T47D (cell line): ENCODE results near the gene EP400.

ENCODE experiments used
- DNase-seq, 2 experiments: peaks; one replicate each; pipeline versions ENCODE4 v3.0.0 to v3.0.0-alpha.2; 2011 to 2012; ENCODE audit warnings: low read depth in 1 of 2, low spot score in 1 of 2
- JUND ChIP-seq: IDR thresholded peaks from 2 replicates; pipeline ENCODE4 v1.6.1; 2012; ENCODE audit warnings: low read depth
- in situ Hi-C: cut with HindIII; loops from 2 replicates; pipeline ENCODE4 v1.10.0; 2016; ENCODE audit warnings: low sequenced_read_pairs, low pct_unique_long_range_greater_than_20kb

EP400 gene

GRCh38 chr12:132106921-132107320 lies 157.2 kb downstream of the EP400 start:
- in situ Hi-C loops = no loop called here
- no peak for TF ChIP-seq JUND
- no peak for DNase-seq

- TF ChIP-seq JUND = no peak
- DNase-seq = no peak
- in situ Hi-C loops = no loop called here
Observed at GRCh38 chr12:132108211-132108832, 158.6 kb downstream of the EP400 start.

DNA sequence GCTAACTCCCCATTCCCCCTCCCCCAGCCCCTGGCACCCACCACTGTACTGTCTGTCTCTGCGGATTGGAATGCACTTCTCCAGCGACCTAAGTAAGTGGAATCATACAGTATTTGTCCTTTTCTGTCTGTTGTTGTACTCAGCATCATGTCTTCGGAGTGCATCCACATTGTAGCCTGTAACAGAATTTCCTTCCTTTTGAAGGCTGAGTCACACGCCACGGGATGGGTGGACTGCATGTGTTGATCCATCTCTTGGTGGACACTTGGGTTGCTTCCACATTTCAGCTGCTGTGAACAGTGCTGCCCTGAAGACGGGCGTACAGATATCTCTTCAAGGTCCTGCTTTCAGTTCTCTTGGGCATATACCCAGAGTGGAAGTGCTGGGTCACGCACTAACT lies 160.0 kb downstream of the EP400 start:
- no peak for DNase-seq
- no peak for TF ChIP-seq JUND
- in situ Hi-C loops = no loop called here

GRCh38 chr12:132110677-132111076 lies 160.9 kb downstream of the EP400 start:
- in situ Hi-C loops = no loop called here
- no peak for DNase-seq
- no peak for TF ChIP-seq JUND

GRCh38 chr12:132111654-132112304 lies 162.0 kb downstream of the EP400 start:
- in situ Hi-C loops = no loop called here
- TF ChIP-seq JUND = no peak
- DNase-seq = no peak

DNA sequence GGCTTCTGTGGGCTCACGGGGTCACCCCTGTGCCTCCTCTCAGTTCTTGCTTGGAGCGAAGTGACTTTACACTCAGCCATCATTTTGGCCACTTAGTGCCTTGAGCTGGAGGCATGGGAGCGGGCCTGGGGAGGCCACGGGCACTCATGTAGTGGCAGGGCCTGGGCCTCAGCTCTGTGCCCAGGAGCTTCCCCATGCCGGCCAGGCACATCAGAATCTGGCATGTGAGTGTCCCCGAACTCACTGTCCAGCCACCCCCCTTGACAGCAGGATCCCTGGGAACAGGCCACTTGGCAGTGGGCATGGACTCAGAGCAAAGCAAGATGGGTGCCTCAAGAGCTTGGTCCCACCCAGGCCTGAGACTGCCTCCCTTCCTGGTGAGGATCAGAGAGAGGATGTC lies 164.9 kb downstream of the EP400 start:
- DNase-seq = no peak
- in situ Hi-C loops = no loop called here
- TF ChIP-seq JUND = no peak

- TF ChIP-seq JUND = no peak
- DNase-seq = no peak
- in situ Hi-C loops = no loop called here
Observed at GRCh38 chr12:132115500-132115899, 165.8 kb downstream of the EP400 start.

- in situ Hi-C loops = no loop called here
- no peak for DNase-seq
- no peak for TF ChIP-seq JUND
Observed at GRCh38 chr12:132116709-132117557, 167.2 kb downstream of the EP400 start.

- no peak for DNase-seq
- in situ Hi-C loops = no loop called here
- TF ChIP-seq JUND = no peak
Observed at GRCh38 chr12:132117558-132117875, 167.8 kb downstream of the EP400 start.

DNA sequence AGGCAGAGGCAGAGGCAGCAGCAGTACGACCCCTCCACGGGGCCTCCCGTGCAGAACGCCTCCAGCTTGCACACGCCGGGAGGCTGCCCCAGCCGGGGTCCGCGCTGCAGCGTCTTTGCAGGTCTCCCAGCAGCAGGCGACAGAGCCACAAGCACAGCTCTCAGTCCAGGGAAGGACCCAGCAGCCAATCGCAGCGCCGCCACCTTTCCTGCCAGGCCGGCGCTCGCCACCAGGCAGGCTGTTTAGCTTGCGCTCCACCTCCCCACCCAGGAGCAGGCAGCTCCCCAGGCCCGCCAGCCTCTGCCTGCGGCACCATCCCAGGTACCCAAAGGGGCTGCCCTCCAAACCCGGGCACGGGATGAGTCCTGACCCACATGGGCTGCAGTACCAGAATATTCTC lies 169.1 kb downstream of the EP400 start:
- no peak for TF ChIP-seq JUND
- no peak for DNase-seq
- in situ Hi-C loops = no loop called here

DNA sequence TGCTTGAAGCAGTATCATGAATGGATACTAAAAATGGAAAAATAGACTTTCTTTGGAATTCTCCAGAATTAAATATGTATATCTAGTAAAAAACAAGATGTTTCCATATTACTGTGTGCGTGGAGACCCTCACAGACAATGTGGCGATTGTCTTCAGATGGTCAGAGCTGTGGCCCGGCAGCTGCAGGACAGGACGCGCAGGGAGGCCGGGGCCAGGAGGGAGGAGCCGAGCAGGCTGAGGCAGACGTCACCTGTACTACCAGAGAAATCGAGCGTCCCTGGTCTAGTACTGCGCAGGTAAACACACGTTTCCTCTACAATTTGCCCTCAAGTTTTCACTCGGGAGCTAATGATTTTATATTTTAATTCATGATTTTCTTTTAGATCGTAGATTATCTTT lies 171.5 kb downstream of the EP400 start:
- in situ Hi-C loops = no loop called here

DNA sequence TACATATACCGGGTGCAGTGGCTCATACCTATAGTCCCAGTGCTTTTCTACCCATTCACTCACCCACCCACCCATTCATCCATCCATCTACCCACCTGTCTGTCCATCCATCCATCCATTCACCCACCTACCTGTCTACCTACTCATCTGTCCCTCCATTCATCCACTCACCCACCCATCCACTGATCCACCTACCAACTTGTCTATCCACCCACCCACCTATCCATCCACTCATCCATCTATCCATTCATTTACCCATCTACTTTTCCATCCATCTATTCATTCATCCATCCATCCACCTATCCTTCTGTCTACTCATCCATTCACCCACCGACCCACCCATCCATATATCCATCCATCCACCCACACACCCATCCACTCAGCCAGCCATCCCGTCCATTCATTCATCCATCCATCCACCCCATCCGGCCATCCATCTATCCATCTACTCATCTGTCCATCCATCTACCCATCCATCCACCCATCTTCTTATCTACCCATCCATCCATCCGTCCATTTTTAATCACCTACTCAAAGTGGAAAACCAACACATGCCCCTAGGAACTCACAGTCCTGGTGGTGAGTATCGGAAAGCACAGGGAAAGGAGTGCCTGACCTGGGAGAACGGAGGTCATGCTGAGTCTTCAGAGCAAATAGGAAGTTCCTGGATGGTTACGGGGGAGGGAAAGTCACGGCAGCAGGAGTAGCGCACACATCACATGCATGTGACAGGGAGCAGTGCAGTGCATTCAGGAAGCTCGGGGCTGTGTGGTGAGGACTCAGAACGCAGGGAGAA lies 174.4 kb downstream of the EP400 start:
- DNase-seq = no peak
- no peak for TF ChIP-seq JUND
- in situ Hi-C loops = no loop called here

More for the DNA sequence above, 171.5 kb downstream of the EP400 start:
- no peak for TF ChIP-seq JUND
- DNase-seq = no peak

GRCh38 chr12:132124766-132125425 lies 175.2 kb downstream of the EP400 start:
- in situ Hi-C loops = no loop called here
- TF ChIP-seq JUND = no peak
- no peak for DNase-seq
